Colonic mucosa (tissue), 4 donors: Measurements from ENCODE around the gene JHY. TPM values are rescaled to one million over a fixed set of nuclear protein-coding genes. Genes with fewer than 3 reads are reported as not detected.

ENCODE experiments used
- DNase-seq: peaks from one replicate; pipeline ENCODE4 v3.0.0-alpha.2; 2020
- H3K27ac ChIP-seq: fragments of 200-600 bp; one replicate; pipeline ENCODE4 v1.8.0; 2021
- H3K27me3 ChIP-seq: fragments of 200-600 bp; one replicate; pipeline ENCODE4 v1.8.0; 2021
- H3K36me3 ChIP-seq: fragments of 200-600 bp; one replicate; pipeline ENCODE4 v1.8.0; 2021
- H3K4me1 ChIP-seq: fragments of 200-600 bp; one replicate; pipeline ENCODE4 v1.8.0; 2021; ENCODE audit warnings: mild to moderate bottlenecking
- H3K4me3 ChIP-seq: fragments of 200-600 bp; one replicate; pipeline ENCODE4 v1.8.0; 2021
- H3K9ac ChIP-seq, 2 donors: one replicate each; pipeline ENCODE4 v1.7.0; 2013; ENCODE audit warnings: control low read depth in 2 of 2, low read depth in 2 of 2, low read length in 2 of 2
- H3K9me3 ChIP-seq: fragments of 200-600 bp; one replicate; pipeline ENCODE4 v1.8.0; 2021
- intact Hi-C: fragments of 100-400 bp; cut with DNase I; formaldehyde crosslinking; loops from one replicate; pipeline ENCODE4 v1.14.1; 2022
- total RNA-seq, 2 donors: library from RNA; stranded (reverse); fragmentation: NEBNext Ultra II Directional in 1 of 2; extraction: Animal tissue kit (Norgen Biotek cat#: 25700) in 1 of 2; gene quantifications; one replicate each; pipeline ENCODE4 v1.2.1, GENCODE V29; 2021
- TF ChIP-seq, protein P1 (sequence below): fragments of 200-600 bp; IDR thresholded peaks from one replicate; pipeline ENCODE4 v1.8.0; 2022; ENCODE audit warnings: antibody characterized with exemption, mild to moderate bottlenecking
- donor health status: healthy.
- donor health status: DM: no; HTN: no; CAD: no.
- donor health status: DM: no; HTN: no; CAD: no.

The JHY gene
- total RNA-seq, 2 donors from 2014 or later: 0.84 to 1.9 TPM

DNA sequence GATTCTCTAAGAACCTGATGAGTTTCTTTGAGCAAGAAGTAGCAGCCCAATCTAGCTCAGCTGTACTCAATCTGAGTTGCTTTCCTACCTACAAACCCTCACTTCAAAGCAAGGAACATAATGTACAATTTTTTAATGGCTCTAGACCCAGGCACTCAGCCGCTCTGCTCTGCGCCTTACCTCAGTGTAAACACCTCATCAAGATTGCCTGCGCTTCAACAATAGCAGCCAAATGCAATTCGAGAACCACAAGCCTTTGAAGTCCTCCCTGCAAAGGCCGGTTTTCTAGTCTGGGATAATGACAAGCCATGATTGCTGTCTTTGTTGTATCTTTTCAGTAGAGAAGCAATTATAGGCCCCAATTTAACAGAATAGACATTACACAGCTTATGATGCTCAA is 38.0 kb downstream of the JHY start:
- intact Hi-C loops: no loop called here

DNA sequence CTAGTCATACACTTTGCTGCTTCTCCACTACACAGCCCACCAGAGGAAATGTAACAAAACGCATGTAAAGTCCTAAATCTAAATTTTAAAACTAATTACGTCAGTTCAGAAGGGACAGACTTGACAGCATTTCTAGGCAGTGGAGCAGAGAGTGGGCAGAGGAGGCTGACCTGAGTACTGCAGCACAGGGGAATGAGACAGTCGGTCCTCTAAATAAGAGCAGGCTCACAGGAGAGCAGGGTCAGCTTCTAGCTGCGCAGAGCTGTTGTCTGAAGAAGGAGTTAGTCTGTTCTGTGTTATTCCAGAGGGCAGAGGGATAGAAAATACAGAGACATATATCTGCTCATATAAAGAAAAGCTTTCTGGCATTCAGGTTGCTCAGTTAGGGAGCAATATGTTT is 40.3 kb downstream of the JHY start:
- Histone ChIP-seq H3K27ac (no peak overlapping the region), H3K27me3 (no peaks in the 10 kb centered on the region), H3K9me3 (no peaks in the 10 kb centered on the region), H3K36me3 (no peaks in the 10 kb centered on the region), H3K4me1 (no peaks in the 10 kb centered on the region), H3K9ac (no peak overlapping the region), H3K4me3 (no peak overlapping the region)
- DNase-seq: no peak
- intact Hi-C loops: no loop called here
- TF ChIP-seq, protein P1, sequence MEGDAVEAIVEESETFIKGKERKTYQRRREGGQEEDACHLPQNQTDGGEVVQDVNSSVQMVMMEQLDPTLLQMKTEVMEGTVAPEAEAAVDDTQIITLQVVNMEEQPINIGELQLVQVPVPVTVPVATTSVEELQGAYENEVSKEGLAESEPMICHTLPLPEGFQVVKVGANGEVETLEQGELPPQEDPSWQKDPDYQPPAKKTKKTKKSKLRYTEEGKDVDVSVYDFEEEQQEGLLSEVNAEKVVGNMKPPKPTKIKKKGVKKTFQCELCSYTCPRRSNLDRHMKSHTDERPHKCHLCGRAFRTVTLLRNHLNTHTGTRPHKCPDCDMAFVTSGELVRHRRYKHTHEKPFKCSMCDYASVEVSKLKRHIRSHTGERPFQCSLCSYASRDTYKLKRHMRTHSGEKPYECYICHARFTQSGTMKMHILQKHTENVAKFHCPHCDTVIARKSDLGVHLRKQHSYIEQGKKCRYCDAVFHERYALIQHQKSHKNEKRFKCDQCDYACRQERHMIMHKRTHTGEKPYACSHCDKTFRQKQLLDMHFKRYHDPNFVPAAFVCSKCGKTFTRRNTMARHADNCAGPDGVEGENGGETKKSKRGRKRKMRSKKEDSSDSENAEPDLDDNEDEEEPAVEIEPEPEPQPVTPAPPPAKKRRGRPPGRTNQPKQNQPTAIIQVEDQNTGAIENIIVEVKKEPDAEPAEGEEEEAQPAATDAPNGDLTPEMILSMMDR: no peak

More for the DNA sequence above, 38.0 kb downstream of the JHY start:
- Histone ChIP-seq H3K9me3 (no peaks in the 10 kb centered on the region), H3K4me1 (no peaks in the 10 kb centered on the region), H3K27ac (no peak overlapping the region), H3K4me3 (no peak overlapping the region), H3K9ac (no peak overlapping the region), H3K27me3 (no peaks in the 10 kb centered on the region), H3K36me3 (no peaks in the 10 kb centered on the region)
- DNase-seq: no peak
- TF ChIP-seq, protein P1: no peak

DNA sequence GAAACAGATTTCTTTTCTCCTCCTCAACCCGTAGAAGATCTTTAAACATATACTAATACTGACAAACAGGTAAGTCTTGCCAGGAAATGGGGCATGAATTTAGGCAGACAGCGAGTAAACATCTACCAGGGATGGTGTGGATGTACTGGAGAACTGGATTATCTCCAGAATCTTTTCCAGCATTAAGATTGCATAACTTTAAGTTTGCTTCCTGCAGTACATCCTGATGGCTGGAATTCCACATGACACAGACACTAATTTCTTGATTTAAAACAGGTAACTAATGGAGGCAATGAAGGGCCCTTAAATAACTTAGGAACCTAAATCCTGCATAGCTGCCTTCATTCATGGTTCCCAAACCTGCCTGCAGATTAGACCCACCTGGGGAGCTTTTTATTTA is 40.7 kb downstream of the JHY start:
- DNase-seq: no peak
- Histone ChIP-seq H3K9me3 (no peaks in the 10 kb centered on the region), H3K27me3 (no peaks in the 10 kb centered on the region), H3K27ac (no peak overlapping the region), H3K9ac (no peak overlapping the region), H3K4me1 (no peaks in the 10 kb centered on the region), H3K4me3 (no peak overlapping the region), H3K36me3 (no peaks in the 10 kb centered on the region)
- TF ChIP-seq, protein P1: no peak
- intact Hi-C loops: no loop called here

DNA sequence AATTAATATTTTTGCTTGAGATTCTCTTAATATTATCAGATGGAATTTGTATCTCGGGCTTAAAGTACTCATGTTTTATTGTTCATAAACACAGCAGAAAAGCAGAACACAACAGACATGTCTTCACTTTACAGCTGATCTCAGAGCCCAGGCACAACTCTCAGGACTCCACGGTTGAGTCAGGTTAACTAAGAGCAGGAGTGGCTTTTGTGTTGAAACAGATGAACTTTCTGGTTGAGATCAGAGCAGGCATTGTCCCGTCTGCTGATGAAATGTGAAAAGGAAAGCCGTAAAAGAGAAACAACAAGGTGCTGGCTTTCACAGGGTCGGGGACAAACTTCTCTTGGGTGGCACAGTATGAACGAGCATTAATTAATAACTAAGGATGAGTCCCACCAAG is 49.0 kb downstream of the JHY start:
- TF ChIP-seq, protein P1: no peak
- no peak for DNase-seq
- Histone ChIP-seq H3K9ac (no peak overlapping the region), H3K4me1 (no peaks in the 10 kb centered on the region), H3K27me3 (no peaks in the 10 kb centered on the region), H3K36me3 (no peaks in the 10 kb centered on the region), H3K27ac (no peak overlapping the region), H3K9me3 (no peaks in the 10 kb centered on the region), H3K4me3 (no peak overlapping the region)
- intact Hi-C loops: no loop called here

DNA sequence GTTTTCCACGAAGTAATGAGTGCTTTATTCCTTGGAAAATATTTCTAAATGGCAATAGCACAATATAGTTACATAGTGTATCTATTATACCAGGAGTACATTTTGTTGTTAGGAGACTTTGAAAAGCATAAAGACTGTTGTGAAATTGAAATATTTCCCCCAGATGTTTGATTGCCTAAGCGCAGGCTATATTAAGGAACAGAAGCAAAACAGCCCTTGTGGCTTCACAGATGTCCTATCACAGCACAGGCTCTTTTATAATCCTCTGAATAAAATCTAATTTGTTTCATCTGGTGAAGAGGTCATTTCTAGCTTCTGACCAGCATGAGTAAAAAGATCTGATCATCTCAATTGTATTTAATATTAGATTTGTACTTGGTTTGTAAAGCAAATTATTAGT is 50.9 kb downstream of the JHY start:
- intact Hi-C loops: no loop called here
- H3K4me3 ChIP-seq: no peak overlapping the region
- H3K36me3 ChIP-seq: no peaks in the 10 kb centered on the region
- H3K27ac ChIP-seq: no peak overlapping the region
- no peak for DNase-seq
- no peaks in the 10 kb centered on the region for H3K9me3 ChIP-seq
- TF ChIP-seq, protein P1: no peak
- no peaks in the 10 kb centered on the region for H3K27me3 ChIP-seq
- H3K4me1 ChIP-seq: no peaks in the 10 kb centered on the region
- no peak overlapping the region for H3K9ac ChIP-seq

DNA sequence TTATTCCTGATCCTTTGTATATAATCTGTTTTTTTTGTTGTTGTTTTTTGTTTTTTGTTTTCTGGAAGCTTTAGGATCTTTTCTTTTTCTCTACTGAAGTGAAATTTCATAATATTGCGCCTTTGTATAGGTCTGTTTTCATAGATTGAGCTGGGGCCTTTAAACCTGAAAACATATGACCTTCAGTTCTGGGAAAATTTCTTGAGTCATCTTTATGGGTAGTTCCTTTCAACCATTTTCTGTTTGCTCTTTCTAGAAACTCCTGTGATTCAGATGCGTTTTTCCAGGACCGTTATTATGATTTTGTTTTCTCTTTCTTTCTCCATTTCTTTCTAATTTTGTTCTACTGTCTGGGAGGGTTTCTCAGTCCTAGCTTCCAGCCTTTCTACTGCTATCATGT is 55.4 kb downstream of the JHY start:
- TF ChIP-seq, protein P1: no peak
- H3K9me3 ChIP-seq: no peaks in the 10 kb centered on the region
- no peaks in the 10 kb centered on the region for H3K4me1 ChIP-seq
- H3K36me3 ChIP-seq: no peaks in the 10 kb centered on the region
- H3K27ac ChIP-seq: no peak overlapping the region
- DNase-seq: no peak
- intact Hi-C loops: no loop called here
- H3K27me3 ChIP-seq: no peaks in the 10 kb centered on the region
- no peak overlapping the region for H3K9ac ChIP-seq
- no peak overlapping the region for H3K4me3 ChIP-seq
